Measurements from ENCODE around the gene KLHL8.

GRCh38 chr4:87268411-87268810 is 48.0 kb upstream of the KLHL8 start:
- TF ChIP-seq CTCF (IDR thresholded peaks at IDR 0.05), result no peak
- no peak for TF ChIP-seq POLR2A (IDR thresholded peaks at IDR 0.05)
